Thyroid gland (tissue), 4 donors: ENCODE measurements around the gene BRWD1.

Source experiments
- CTCF ChIP-seq, 6 experiments: fragments of 200-600 bp in 3 of 6; fragments of 450-650 bp in 3 of 6; sonication (generic) in 3 of 6; IDR thresholded peaks; one replicate each; pipeline ENCODE4 v1.5.1; 2016 to 2019; ENCODE audit warnings: antibody characterized with exemption in 6 of 6, mild to moderate bottlenecking in 2 of 6, inconsistent platforms in 1 of 6, moderate library complexity in 1 of 6
- POLR2A ChIP-seq, 2 donors: fragments of 450-650 bp; IDR thresholded peaks; one replicate each; pipeline ENCODE4 v1.6.1; 2017; ENCODE audit warnings: antibody characterized with exemption in 2 of 2, mild to moderate bottlenecking in 2 of 2, moderate library complexity in 1 of 2

GRCh38 chr21:39193380-39193779 lies 120.1 kb downstream of the BRWD1 start:
- no peak for TF ChIP-seq CTCF (IDR thresholded peaks at IDR 0.05)
- TF ChIP-seq POLR2A (IDR thresholded peaks at IDR 0.05) = no peak
